GM12878 (cell line): ENCODE data around the gene CHAT. TPM values are rescaled to one million over a fixed set of nuclear protein-coding genes. Genes with fewer than 3 reads are reported as not detected.

ENCODE experiments used
- ATAC-seq: fragments of 200-7000 bp; cut with Tn5 transposase; 3 replicates; pipeline ENCODE4 v1.9.1; 2020; ENCODE audit warnings: mild to moderate bottlenecking, moderate library complexity
- BruUV-seq: library from RNA; stranded (reverse); fragments of 400-500 nt; replicated peaks from 2 replicates; lab custom pipeline; 2021; lab: Mats Ljungman, UMichigan
- CTCF ChIA-PET: fragments of 300-600 bp; sonication (Branson Sonifier 250); formaldehyde crosslinking; extraction: SDS; loops from one replicate; lab custom pipeline; 2021; ENCODE audit warnings: inconsistent platforms; lab: Yijun Ruan, JAX
- POLR2A ChIA-PET: fragments of 350-600 bp; formaldehyde crosslinking; extraction: SDS; loops from one replicate; lab custom pipeline; 2021; ENCODE audit warnings: inconsistent platforms; lab: Charles Lee
- RAD21 ChIA-PET: fragments of 300-600 bp; sonication (Branson Sonifier 250); formaldehyde crosslinking; loops from one replicate; lab custom pipeline; 2023; ENCODE audit warnings: antibody characterized with exemption; ENCODE audit not compliant: unreplicated experiment; lab: Charles Lee
- SMC1A ChIA-PET: fragments of 300-600 bp; sonication (Branson Sonifier 250); formaldehyde crosslinking; loops from one replicate; lab custom pipeline; 2023; ENCODE audit not compliant: unreplicated experiment, uncharacterized antibody; lab: Charles Lee
- DNase-seq: peaks from one replicate; pipeline ENCODE4 v3.0.0-alpha.2; 2011; ENCODE audit warnings: low read depth, low spot score
- FAIRE-seq: peaks from 3 replicates; lab custom pipeline; 2011; peaks lifted over from hg19 to GRCh38; lab: Jason Lieb, UNC
- H2AFZ ChIP-seq: 2 replicates; pipeline ENCODE4 v1.6.0; 2011; ENCODE audit warnings: low read depth, low read length, control low read depth; ENCODE audit not compliant: control insufficient read depth
- H3K27ac ChIP-seq: 2 replicates; pipeline ENCODE4 v1.5.1; 2011; ENCODE audit warnings: control low read depth; ENCODE audit not compliant: control insufficient read depth, insufficient read depth
- H3K27me3 ChIP-seq, 2 experiments: replicated peaks in 1 of 2; 2 replicates each; pipeline versions ENCODE4 v1.6.0 to v1.6.1; 2011; ENCODE audit warnings: low read length in 1 of 2; ENCODE audit not compliant: control insufficient read depth in 2 of 2, insufficient read depth in 2 of 2
- H3K36me3 ChIP-seq, 2 experiments: 2 replicates each; pipeline ENCODE4 v1.5.1; 2011; ENCODE audit warnings: low read length in 1 of 2; ENCODE audit not compliant: control insufficient read depth in 2 of 2, insufficient read depth in 2 of 2
- H3K4me1 ChIP-seq: 2 replicates; pipeline ENCODE4 v1.6.1; 2011; ENCODE audit warnings: mild to moderate bottlenecking, low read length, moderate library complexity, mixed read lengths; ENCODE audit not compliant: control insufficient read depth, insufficient read depth
- H3K4me2 ChIP-seq: 2 replicates; pipeline ENCODE4 v1.6.0; 2011; ENCODE audit warnings: control low read depth; ENCODE audit not compliant: control insufficient read depth, insufficient read depth
- H3K4me3 ChIP-seq: fragments of 200-600 bp; sonication (generic); 2 replicates; pipeline ENCODE4 v1.5.1; 2016
- H3K79me2 ChIP-seq: 2 replicates; pipeline ENCODE4 v1.6.0; 2011; ENCODE audit warnings: low read length; ENCODE audit not compliant: control insufficient read depth, insufficient read depth
- H3K9ac ChIP-seq: 2 replicates; pipeline ENCODE4 v1.8.0; 2011; ENCODE audit warnings: low read length, control low read depth, mixed read lengths; ENCODE audit not compliant: control insufficient read depth, insufficient read depth
- H3K9me3 ChIP-seq: replicated peaks from 3 replicates; pipeline ENCODE4 v1.5.1; 2011; ENCODE audit warnings: mild to moderate bottlenecking, low read length; ENCODE audit not compliant: control insufficient read depth, insufficient read depth
- H4K20me1 ChIP-seq: 2 replicates; pipeline ENCODE4 v1.6.0; 2011; ENCODE audit not compliant: control insufficient read depth, insufficient read depth
- HDAC2 ChIP-seq: fragments of 200-600 bp; sonication (generic); IDR thresholded peaks from 2 replicates; pipeline ENCODE4 v1.6.1; 2017
- IKZF1 ChIP-seq: fragments of 450-650 bp; conservative IDR thresholded peaks from 2 replicates; pipeline ENCODE4 v1.6.1; 2017; ENCODE audit warnings: antibody characterized with exemption, mild to moderate bottlenecking
- RAD21 ChIP-seq: IDR thresholded peaks from 2 replicates; pipeline ENCODE4 v1.6.1; 2011; ENCODE audit warnings: mild to moderate bottlenecking, low read depth, low read length, moderate library complexity; ENCODE audit not compliant: insufficient read depth
- SUPT20H ChIP-seq: IDR thresholded peaks from 2 replicates; pipeline ENCODE4 v1.6.1; 2011; ENCODE audit warnings: low read depth, mild to moderate bottlenecking, low read length, moderate library complexity, borderline replicate concordance; ENCODE audit not compliant: control insufficient read depth
- USF1 ChIP-seq: IDR thresholded peaks from 2 replicates; pipeline ENCODE4 v1.6.1; 2011; ENCODE audit warnings: borderline replicate concordance, low read depth, mild to moderate bottlenecking, moderate library complexity, mixed read lengths, low read length; ENCODE audit not compliant: insufficient read depth; ENCODE audit errors: extremely low read length
- WGBS: methylation state at CpG from one replicate; pipeline ENCODE4 v1.1.6; 2016; ENCODE audit warnings: low lambda C conversion rate; ENCODE audit not compliant: insufficient replicate concordance, insufficient coverage; ENCODE audit errors: missing lambda C conversion rate; 5-methylcytosine and 5-hydroxymethylcytosine counted together
- in situ Hi-C: fragments of 300-500 bp; cut with MboI; formaldehyde crosslinking; loops from 9 replicates; pipeline ENCODE4 v1.14.3; 2018; ENCODE audit warnings: mixed read lengths
- intact Hi-C: fragments of 100-400 bp; cut with micrococcal nuclease; formaldehyde crosslinking; loops from one replicate; pipeline ENCODE4 v1.14.2; 2022; ENCODE audit not compliant: unreplicated experiment
- polyA plus RNA-seq, 11 experiments: library from polyadenylated mRNA; depleted of rRNA in 4 of 11; unstranded in 6 of 11; stranded (reverse) in 5 of 11; fragments of >200 nt; fragmentation: Nextera tagmentation in 4 of 11; fragmentation: Illumina TruSeq in 1 of 11; extraction: Ambion mirVana in 4 of 11; extraction: Trizol in 1 of 11; gene quantifications; 1 replicate in 1 of 11; 2 replicates in 10 of 11; pipeline versions ENCODE4 v1.2.1 to v1.2.3, GENCODE V29; 2011 to 2016; ENCODE audit warnings: inconsistent platforms in 2 of 11, missing spikeins in 2 of 11, low read depth in 1 of 11
- total RNA-seq, 4 experiments: library from RNA; depleted of rRNA in 3 of 4; stranded (reverse); fragments of >200 nt in 3 of 4; fragmentation: Illumina TruSeq in 1 of 4; extraction: Trizol in 1 of 4; gene quantifications; 2 replicates each; pipeline versions ENCODE4 v1.2.1 to v1.2.3, GENCODE V29; 2013 to 2021
- TF ChIP-seq, protein P1 (sequence below): fragments of 450-650 bp; IDR thresholded peaks from 2 replicates; pipeline ENCODE4 v1.6.1; 2016; ENCODE audit warnings: mild to moderate bottlenecking

CHAT gene
- total and polyA plus RNA-seq, 10 of the 15 experiments (the other 5 are each of a cell fraction or from before 2014, with no cell fraction given) = not detected

GRCh38 chr10:49700997-49701396, 87.2 kb downstream of the CHAT start:
- DNase-seq = no peak
- in situ Hi-C loops = no loop called here
- WGBS = 24% methylated on average over 3 of the region's 3 CpGs

More at GRCh38 chr10:49700997-49701396, 87.2 kb downstream of the CHAT start:
- Histone ChIP-seq H3K27me3 (peaks cover 0 to 2% of the 10 kb centered on the region in 2 experiments; a peak in 3 of 4 replicates), H3K4me1 (no peaks in the 10 kb centered on the region), H3K79me2 (no peaks in the 10 kb centered on the region), H4K20me1 (no peaks in the 10 kb centered on the region), H2AFZ (no peak overlapping the region), H3K9ac (no peak overlapping the region), H3K4me2 (no peak overlapping the region), H3K4me3 (no peak overlapping the region), H3K36me3 (no peaks in the 10 kb centered on the region), H3K27ac (no peak overlapping the region), H3K9me3 (no peaks in the 10 kb centered on the region)
- BruUV-seq = no TSS peak
- TF ChIP-seq RAD21 (no peak), USF1 (no peak), IKZF1 (no peak), HDAC2 (no peak), SUPT20H (no peak)
- TF ChIP-seq, protein P1, sequence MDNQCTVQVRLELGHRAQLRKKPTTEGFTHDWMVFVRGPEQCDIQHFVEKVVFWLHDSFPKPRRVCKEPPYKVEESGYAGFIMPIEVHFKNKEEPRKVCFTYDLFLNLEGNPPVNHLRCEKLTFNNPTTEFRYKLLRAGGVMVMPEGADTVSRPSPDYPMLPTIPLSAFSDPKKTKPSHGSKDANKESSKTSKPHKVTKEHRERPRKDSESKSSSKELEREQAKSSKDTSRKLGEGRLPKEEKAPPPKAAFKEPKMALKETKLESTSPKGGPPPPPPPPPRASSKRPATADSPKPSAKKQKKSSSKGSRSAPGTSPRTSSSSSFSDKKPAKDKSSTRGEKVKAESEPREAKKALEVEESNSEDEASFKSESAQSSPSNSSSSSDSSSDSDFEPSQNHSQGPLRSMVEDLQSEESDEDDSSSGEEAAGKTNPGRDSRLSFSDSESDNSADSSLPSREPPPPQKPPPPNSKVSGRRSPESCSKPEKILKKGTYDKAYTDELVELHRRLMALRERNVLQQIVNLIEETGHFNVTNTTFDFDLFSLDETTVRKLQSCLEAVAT = no peak
- ChIA-PET POLR2A (no interaction called here), CTCF (no interaction called here), RAD21 (no interaction called here), SMC1A (no interaction called here)
- no peak for FAIRE-seq
- intact Hi-C loops = no loop called here
- no peak for ATAC-seq
